Cardiac muscle cell (in vitro differentiated cells and primary cell): ENCODE results near the gene CAMK2D. TPM values are rescaled to one million over a fixed set of nuclear protein-coding genes. Genes with fewer than 3 reads are reported as not detected.

Experiments
- DNase-seq, 2 donors: peaks; one replicate each; pipeline versions ENCODE4 v3.0.0 to v3.0.0-alpha.2; 2010 to 2017; ENCODE audit warnings: low read depth in 1 of 2, low spot score in 1 of 2
- H3K27ac ChIP-seq: fragments of 200-600 bp; sonication (generic); 2 replicates; pipeline ENCODE4 v1.5.1; 2016
- H3K27me3 ChIP-seq: fragments of 200-600 bp; sonication (generic); 2 replicates; pipeline ENCODE4 v1.6.0; 2016; ENCODE audit warnings: control low read depth
- H3K36me3 ChIP-seq: fragments of 200-600 bp; sonication (generic); 2 replicates; pipeline ENCODE4 v1.5.1; 2016; ENCODE audit warnings: control low read depth
- H3K4me1 ChIP-seq: fragments of 200-600 bp; sonication (generic); 2 replicates; pipeline ENCODE4 v1.8.1; 2017; ENCODE audit warnings: low read depth, mild to moderate bottlenecking, mixed run types
- H3K4me3 ChIP-seq: fragments of 200-600 bp; sonication (generic); 2 replicates; pipeline ENCODE4 v1.5.1; 2016; ENCODE audit warnings: mild to moderate bottlenecking
- H3K9me3 ChIP-seq: fragments of 200-600 bp; sonication (generic); 2 replicates; pipeline ENCODE4 v1.5.1; 2017; ENCODE audit warnings: low read depth, mild to moderate bottlenecking, control low read depth
- polyA plus RNA-seq: library from polyadenylated mRNA; unstranded; fragments of >200 nt; fragmentation: Nextera tagmentation; extraction: Ambion mirVana; gene quantifications from 2 replicates; pipeline ENCODE4 v1.2.1, GENCODE V29; 2016
- total RNA-seq: library from RNA; depleted of rRNA; stranded (reverse); fragments of >200 nt; gene quantifications from 2 replicates; pipeline ENCODE4 v1.2.3, GENCODE V29; 2016
- TF ChIP-seq, protein P1 (sequence below): IDR thresholded peaks from 2 replicates; pipeline ENCODE4 v1.5.1; 2012; ENCODE audit warnings: low read depth, mild to moderate bottlenecking, low read length

The CAMK2D gene
- total and polyA plus RNA-seq, 2 experiments from 2014 or later, result 60.6 to 84.7 TPM

DNA sequence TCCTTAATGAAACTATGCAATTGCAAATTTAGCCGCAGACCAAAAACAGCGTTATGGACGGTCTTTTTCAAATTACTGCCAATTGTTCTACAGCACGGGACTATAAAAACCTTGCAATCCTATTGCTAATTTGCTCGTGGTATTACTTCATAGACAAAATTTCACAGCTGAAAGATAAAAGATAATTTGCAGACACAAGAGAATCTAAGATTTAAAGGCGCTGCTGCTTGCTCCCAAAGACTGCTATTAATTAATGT is 1.4 kb upstream of the CAMK2D start:
- H3K27me3 ChIP-seq, result no peaks in the 10 kb centered on the region
- H3K9me3 ChIP-seq, result no peaks in the 10 kb centered on the region
- TF ChIP-seq, protein P1, sequence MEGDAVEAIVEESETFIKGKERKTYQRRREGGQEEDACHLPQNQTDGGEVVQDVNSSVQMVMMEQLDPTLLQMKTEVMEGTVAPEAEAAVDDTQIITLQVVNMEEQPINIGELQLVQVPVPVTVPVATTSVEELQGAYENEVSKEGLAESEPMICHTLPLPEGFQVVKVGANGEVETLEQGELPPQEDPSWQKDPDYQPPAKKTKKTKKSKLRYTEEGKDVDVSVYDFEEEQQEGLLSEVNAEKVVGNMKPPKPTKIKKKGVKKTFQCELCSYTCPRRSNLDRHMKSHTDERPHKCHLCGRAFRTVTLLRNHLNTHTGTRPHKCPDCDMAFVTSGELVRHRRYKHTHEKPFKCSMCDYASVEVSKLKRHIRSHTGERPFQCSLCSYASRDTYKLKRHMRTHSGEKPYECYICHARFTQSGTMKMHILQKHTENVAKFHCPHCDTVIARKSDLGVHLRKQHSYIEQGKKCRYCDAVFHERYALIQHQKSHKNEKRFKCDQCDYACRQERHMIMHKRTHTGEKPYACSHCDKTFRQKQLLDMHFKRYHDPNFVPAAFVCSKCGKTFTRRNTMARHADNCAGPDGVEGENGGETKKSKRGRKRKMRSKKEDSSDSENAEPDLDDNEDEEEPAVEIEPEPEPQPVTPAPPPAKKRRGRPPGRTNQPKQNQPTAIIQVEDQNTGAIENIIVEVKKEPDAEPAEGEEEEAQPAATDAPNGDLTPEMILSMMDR, result no peak
- H3K36me3 ChIP-seq, result no peaks in the 10 kb centered on the region
- H3K27ac ChIP-seq, result peak overlapping the region; percentile 99
- peaks cover 24% of the 10 kb centered on the region for H3K4me1 ChIP-seq
- peak overlapping the region; percentile 28 for H3K4me3 ChIP-seq
- no peak for DNase-seq

DNA sequence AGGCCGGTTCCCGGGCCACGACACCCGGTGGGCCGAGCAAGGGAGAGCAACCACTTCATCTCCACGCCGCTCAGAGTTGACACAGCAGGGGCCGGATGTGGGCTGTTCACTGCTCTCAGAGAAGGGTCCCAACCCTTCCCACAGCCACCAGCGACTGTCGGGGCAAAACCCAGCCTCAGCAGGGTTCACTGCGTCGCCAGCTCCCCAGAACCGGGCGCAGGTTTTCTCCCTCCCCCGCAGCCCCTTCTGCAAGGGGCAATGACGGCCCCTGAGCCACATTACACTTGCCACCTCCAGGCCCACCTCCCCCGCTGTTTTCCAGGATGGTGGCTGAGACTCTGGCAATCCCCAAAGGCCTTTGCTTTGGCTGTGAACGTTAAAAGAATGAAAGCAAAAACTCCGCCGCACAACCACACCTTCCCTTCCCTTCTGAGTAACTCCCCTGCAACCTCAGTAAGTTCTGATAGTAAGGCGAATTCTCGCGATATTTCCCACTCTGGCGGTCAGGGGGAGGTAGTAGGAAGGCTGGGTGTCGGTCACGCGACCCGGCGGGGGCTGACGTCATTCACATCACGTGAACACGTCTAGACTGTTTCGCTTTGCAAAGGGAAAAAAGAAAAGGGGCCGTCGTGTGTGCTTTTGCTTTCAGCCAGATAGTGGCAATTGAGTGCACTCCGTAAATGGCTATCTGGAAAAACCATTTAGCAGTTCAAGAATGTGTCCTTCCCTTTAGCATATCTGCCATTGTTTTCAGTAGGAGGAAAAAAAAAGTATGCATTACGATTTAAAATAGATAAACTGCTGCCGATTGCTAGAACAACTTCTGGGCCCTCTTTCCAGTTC is 869 bp upstream of the CAMK2D start:
- peak overlapping the region; percentile 99 for H3K27ac ChIP-seq
- no peaks in the 10 kb centered on the region for H3K36me3 ChIP-seq
- peak; percentile 100 for DNase-seq
- H3K27me3 ChIP-seq, result no peaks in the 10 kb centered on the region
- H3K4me3 ChIP-seq, result peak overlapping the region; percentile 77
- peaks cover 24% of the 10 kb centered on the region for H3K4me1 ChIP-seq
- TF ChIP-seq, protein P1, result no peak
- no peaks in the 10 kb centered on the region for H3K9me3 ChIP-seq

DNA sequence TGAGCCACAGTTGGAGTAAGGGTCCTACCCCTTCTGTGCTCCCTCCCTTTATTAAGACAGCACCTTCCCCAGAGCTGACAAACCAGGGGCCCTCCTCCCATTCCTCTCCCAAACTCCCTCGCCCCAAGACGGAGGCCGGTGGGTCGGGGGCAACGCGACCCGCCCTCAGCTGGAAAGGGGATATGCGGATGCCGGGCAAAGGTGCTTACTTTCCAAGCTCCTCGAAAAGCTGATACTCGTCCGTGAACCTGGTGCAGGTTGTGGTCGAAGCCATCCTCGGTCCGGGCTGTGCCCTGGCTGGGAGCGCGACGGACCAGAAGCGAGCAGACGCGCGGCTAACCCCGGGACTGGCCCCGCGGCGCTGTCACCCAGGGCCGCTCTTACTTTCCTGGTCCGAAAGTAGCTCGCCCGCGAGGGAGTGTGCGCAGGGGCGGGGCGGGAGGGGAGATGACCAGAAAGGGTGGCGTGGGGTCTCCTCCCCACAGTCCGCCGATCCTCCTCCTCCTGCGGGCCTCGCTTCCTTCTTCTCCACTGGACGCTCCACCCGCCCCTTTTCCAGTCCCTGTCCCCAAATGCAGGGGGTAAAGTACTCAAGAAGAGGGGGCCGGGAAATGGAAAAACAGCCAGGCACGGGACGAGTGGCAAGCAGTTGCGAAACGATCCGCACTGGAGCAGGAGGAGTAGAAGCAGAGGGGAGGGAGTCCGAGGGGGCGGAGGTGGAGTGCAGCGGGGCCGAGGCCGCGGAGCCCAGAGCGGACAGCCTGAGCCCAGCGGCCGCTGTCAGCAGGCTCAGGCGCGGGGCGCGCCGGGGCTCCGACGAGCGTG is 531 bp downstream of the CAMK2D start:
- Histone ChIP-seq H3K27me3 (no peaks in the 10 kb centered on the region), H3K9me3 (no peaks in the 10 kb centered on the region), H3K4me1 (peaks cover 24% of the 10 kb centered on the region), H3K36me3 (no peaks in the 10 kb centered on the region), H3K27ac (peak overlapping the region; percentile 99), H3K4me3 (peak overlapping the region; percentile 77)
- TF ChIP-seq, protein P1, result no peak
- peak; percentile 85 to 94 for DNase-seq

DNA sequence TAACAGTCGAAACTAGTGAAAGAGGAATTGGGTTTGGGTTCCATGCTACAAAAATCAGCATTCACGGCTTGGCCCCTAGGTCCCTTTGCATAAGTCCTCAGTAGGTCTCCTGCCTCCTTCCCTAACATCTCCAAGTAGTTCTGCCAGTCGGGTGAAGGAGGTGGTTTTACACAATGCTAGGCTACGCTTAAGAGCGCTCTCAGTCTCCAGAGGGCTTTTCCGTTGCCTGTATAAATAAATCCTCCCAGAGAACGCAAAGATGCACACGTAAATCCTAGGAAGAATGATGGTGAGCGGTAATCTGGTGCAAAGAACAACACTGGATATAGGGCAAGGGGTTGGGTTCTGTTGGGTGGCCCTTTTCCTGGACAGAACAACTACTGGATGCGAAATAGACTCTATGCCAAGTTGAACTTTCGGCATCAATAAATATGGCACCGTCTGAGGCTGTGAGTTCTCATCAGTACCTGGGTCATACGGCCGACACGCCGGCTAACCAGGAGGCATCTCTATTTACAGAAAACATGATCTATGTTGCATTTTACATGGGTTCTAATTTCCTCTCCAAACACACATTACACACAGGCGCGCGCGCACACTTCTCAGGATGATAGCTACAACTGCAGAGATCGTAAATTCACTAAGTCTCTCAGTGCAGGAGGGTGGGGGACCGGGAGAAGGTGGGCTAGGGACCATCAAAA is 1.3 kb downstream of the CAMK2D start:
- TF ChIP-seq, protein P1, result no peak
- Histone ChIP-seq H3K27me3 (no peaks in the 10 kb centered on the region), H3K9me3 (no peaks in the 10 kb centered on the region), H3K36me3 (no peaks in the 10 kb centered on the region), H3K4me3 (peak overlapping the region; percentile 77), H3K27ac (peak overlapping the region; percentile 99), H3K4me1 (peaks cover 24% of the 10 kb centered on the region)
- peak; percentile 44 to 66 for DNase-seq

DNA sequence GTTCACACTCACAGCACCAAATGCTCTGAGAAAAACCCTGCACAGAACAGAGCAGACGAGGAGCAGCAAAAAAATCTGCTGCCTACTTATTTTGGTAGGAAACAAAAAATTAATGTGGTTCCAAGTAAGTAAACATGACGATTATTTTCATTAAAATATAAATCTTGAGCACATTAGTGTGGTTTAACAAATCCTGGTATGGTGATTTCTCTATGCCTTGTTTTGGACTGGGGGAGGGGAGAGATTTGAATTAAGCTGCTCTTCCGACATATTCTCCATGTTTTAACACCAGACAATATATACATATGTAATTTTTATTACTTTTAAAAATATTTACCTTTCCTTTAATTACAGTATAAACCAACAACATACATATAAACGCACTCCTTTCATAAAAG is 1.8 kb downstream of the CAMK2D start:
- H3K4me3 ChIP-seq, result peak overlapping the region; percentile 77
- no peaks in the 10 kb centered on the region for H3K36me3 ChIP-seq
- H3K27ac ChIP-seq, result peak overlapping the region; percentile 99
- peak in 1 of 2 donors; percentile 0 for DNase-seq
- no peaks in the 10 kb centered on the region for H3K9me3 ChIP-seq
- peaks cover 21% of the 10 kb centered on the region for H3K4me1 ChIP-seq
- H3K27me3 ChIP-seq, result no peaks in the 10 kb centered on the region
- TF ChIP-seq, protein P1, result no peak
